GM13976 (cell line): ENCODE data around the gene TRAF2.
A peak's percentile ranks its signal among the peaks of the same experiment; 100 is the strongest.
"Not testable (repeated sequence)": the region's sequence is repeated elsewhere in the genome, so short reads cannot be mapped to it uniquely, and the experiment has no call there.

Experiments used
- DNase-seq: peaks from one replicate; pipeline ENCODE4 v3.0.0; 2012; ENCODE audit warnings: low spot score
- in situ Hi-C: fragments of 300-500 bp; cut with MboI; formaldehyde crosslinking; loops from one replicate; pipeline ENCODE4 v1.12.0; 2022; ENCODE audit warnings: low sequenced_read_pairs, mixed read lengths, inconsistent platforms; ENCODE audit not compliant: unreplicated experiment
- TF ChIP-seq, protein P1 (sequence below): IDR thresholded peaks from 2 replicates; pipeline ENCODE4 v1.5.1; 2012; ENCODE audit warnings: borderline replicate concordance, mild to moderate bottlenecking; ENCODE audit not compliant: insufficient read depth; ENCODE audit errors: extremely low read depth, missing control alignments, control extremely low read depth

Gene TRAF2, protein sequence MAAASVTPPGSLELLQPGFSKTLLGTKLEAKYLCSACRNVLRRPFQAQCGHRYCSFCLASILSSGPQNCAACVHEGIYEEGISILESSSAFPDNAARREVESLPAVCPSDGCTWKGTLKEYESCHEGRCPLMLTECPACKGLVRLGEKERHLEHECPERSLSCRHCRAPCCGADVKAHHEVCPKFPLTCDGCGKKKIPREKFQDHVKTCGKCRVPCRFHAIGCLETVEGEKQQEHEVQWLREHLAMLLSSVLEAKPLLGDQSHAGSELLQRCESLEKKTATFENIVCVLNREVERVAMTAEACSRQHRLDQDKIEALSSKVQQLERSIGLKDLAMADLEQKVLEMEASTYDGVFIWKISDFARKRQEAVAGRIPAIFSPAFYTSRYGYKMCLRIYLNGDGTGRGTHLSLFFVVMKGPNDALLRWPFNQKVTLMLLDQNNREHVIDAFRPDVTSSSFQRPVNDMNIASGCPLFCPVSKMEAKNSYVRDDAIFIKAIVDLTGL

DNA sequence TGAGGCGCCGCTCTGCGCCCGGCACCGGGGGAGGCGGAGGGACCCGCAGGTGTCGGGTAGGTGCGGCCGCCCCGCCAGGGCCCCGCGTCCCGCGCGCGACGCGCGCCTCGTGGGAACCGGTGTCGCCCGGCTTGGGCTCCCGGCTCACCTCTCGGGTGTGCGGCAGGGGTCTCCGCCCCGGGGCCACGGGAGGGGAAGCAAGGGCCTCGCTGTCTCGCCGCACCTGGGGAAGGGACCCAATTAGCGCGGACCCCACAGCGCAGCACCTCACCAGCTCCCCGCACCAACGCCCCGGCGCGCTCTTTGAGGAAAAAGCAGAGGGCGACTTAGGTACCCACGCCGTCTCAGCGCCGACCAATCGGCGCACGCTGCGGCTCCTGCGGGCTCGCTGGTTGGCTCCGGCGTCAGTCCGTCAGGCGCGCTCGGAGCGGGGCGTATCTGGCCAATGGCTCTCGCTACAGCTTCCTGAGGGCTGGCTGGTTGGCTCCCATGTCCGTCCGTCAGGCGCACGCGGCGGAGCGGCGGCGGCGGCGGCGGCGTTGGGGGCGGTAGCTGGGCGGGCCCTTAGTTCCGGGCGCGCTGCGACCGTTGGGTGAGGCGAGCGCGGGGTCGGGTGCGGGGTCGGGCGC is at the start of gene TRAF2:
Gene TRAF2 (plus strand): TSS at position 567 of the 629 bp plus-strand sequence. CDS start 12,225 bp downstream, outside the sequence.
- in situ Hi-C loops: no loop called here
- peak; percentile 100 for DNase-seq
- TF ChIP-seq, protein P1, sequence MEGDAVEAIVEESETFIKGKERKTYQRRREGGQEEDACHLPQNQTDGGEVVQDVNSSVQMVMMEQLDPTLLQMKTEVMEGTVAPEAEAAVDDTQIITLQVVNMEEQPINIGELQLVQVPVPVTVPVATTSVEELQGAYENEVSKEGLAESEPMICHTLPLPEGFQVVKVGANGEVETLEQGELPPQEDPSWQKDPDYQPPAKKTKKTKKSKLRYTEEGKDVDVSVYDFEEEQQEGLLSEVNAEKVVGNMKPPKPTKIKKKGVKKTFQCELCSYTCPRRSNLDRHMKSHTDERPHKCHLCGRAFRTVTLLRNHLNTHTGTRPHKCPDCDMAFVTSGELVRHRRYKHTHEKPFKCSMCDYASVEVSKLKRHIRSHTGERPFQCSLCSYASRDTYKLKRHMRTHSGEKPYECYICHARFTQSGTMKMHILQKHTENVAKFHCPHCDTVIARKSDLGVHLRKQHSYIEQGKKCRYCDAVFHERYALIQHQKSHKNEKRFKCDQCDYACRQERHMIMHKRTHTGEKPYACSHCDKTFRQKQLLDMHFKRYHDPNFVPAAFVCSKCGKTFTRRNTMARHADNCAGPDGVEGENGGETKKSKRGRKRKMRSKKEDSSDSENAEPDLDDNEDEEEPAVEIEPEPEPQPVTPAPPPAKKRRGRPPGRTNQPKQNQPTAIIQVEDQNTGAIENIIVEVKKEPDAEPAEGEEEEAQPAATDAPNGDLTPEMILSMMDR: no peak

DNA sequence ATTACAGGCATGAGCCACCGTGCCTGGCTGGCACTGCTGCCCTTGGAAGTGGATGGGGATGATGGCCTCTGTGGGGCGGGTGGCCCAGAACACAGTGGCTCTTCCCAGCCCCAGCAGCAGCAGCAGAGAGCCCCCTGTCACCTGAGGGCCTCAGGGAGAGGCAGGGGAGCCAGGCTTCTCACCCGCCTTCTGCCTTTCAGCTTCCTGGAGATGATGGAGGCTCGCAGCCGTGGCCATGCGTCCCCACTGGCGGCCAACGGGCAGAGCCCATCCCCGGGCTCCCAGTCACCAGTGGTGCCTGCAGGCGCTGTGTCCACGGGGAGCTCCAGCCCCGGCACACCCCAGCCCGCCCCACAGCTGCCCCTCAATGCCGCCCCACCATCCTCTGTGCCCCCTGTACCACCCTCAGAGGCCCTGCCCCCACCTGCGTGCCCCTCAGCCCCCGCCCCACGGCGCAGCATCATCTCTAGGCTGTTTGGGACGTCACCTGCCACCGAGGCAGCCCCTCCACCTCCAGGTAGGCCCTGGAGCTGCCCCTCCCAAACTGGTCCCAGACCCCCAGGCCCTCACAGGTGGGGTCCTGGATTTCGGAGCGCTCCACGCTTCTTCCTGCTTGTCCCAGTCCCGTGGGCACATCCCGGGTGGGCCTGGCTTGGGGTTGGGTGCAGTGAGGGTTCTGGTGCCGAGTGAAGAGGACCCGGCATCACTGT is 49.0 kb upstream of the TRAF2 start:
- no peak for DNase-seq
- TF ChIP-seq, protein P1: no peak
- in situ Hi-C loops: no loop called here

DNA sequence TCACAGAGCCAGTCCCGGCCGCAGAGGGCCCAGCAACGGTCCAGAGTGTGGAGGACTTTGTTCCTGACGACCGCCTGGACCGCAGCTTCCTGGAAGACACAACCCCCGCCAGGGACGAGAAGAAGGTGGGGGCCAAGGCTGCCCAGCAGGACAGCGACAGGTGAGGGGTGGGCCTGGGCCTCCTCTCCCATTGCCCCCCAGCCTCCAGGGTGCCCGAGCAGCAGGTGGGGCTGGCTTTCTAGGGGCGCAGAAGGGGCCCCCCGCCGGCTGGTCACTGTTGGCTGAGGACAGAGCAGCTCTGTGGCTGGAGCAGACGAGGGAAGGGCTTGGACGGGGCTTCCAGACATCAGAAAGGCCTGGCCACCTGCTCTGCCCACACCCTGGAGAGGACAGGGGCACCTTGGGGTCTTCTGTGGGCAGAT is 48.4 kb upstream of the TRAF2 start:
- in situ Hi-C loops: not testable (repeated sequence)

DNA sequence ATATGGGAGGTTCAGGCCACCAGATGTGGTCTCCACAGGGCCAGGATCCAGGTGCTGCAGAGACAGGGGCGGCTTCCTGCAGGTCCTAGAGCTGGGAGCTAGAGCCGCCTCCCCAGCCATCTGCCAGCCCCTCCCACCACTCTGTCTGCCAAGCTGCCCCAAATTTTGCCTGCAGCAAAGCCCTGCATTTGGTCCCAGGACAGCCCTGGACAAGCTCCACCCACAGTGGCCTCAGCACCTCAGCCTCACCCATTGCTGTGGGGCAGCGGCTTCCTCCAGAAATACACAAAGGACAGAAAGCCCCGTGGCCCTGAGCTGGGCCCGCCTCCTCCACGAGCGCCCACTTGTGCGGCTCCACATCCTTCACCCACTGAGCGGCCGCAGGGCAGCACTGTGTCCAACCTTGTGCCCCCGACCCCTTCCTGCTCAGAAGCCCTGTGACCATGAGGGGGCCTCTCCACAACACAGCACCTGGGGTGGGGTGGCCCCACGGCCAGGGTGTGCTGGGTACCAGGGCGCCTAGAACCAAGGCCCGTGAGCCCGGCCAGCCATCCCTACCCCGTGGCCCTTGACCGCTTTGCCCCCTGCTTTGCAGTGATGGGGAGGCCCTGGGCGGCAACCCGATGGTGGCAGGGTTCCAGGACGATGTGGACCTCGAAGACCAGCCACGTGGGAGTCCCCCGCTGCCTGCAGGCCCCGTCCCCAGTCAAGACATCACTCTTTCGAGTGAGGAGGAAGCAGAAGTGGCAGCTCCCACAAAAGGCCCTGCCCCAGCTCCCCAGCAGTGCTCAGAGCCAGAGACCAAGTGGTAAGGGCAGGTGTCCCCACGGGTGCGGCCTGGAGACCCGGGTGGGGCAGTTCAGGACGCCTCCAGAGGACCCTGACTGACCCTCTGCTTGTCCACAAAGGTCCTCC is 47.7 kb upstream of the TRAF2 start:
- DNase-seq: no peak
- TF ChIP-seq, protein P1: no peak
- in situ Hi-C loops: no loop called here

More for the DNA sequence above, 48.4 kb upstream of the TRAF2 start:
- DNase-seq: not testable (repeated sequence)

DNA sequence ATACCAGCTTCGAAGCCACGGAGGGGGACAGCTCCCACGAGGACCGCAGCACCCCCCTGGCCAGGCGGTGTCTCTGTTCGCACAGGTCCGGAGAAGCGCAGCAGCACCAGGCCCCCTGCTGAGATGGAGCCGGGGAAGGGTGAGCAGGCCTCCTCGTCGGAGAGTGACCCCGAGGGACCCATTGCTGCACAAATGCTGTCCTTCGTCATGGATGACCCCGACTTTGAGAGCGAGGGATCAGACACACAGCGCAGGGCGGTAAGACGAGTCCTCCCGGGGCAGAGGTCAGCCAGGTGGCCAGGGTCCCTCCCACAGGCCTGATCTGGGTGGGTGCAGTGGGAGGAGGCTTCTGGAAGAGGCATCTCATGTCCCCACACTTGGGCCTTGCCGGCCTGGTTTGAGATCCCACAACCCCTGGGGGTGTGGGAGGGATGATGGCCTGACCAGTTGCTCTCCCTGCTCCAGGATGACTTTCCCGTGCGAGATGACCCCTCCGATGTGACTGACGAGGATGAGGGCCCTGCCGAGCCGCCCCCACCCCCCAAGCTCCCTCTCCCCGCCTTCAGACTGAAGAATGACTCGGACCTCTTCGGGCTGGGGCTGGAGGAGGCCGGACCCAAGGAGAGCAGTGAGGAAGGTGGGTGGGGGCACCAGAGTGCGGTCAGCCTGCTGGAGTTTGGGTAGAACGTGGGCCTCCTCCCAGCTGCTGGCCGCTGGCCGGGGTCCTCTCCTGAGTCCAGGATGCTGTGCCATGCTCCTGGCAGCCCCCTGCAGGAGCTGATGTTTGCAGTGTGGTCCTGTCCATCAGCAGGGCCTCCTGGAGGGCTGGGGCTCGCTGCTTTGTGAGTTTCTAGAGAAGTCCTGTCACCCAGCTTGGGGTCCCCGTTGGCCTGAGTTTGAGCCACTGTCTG is 46.8 kb upstream of the TRAF2 start:
- TF ChIP-seq, protein P1: no peak
- in situ Hi-C loops: no loop called here
- DNase-seq: no peak
